ES-I3 (cell line): ENCODE results near the gene MYCBP.

Experiments used
- H3K36me3 ChIP-seq: 2 replicates; pipeline ENCODE4 v1.6.1; 2013; ENCODE audit warnings: mild to moderate bottlenecking, low read length, control low read depth, moderate library complexity; ENCODE audit not compliant: insufficient read depth
- H3K4me1 ChIP-seq: 2 replicates; pipeline ENCODE4 v1.6.1; 2013; ENCODE audit warnings: mild to moderate bottlenecking, control low read depth, low read length; ENCODE audit not compliant: insufficient read depth
- H3K9ac ChIP-seq: 2 replicates; pipeline ENCODE4 v1.6.1; 2013; ENCODE audit warnings: low read depth, mild to moderate bottlenecking, low read length, moderate library complexity
- H3K9me3 ChIP-seq: 2 replicates; pipeline ENCODE4 v1.6.1; 2013; ENCODE audit warnings: mild to moderate bottlenecking, low read length, moderate library complexity; ENCODE audit not compliant: control insufficient read depth, insufficient read depth

The MYCBP gene

GRCh38 chr1:38888423-38889333 lies 15.5 kb upstream of the MYCBP start:
- Histone ChIP-seq H3K36me3 (no peaks in the 10 kb centered on the region; the same call in 1 of the 2 replicates), H3K9ac (no peak overlapping the region), H3K9me3 (no peaks in the 10 kb centered on the region), H3K4me1 (no peaks in the 10 kb centered on the region)

GRCh38 chr1:38885092-38885491 lies 11.9 kb upstream of the MYCBP start:
- no peaks in the 10 kb centered on the region; the same call in 1 of the 2 replicates for H3K36me3 ChIP-seq
- no peaks in the 10 kb centered on the region for H3K9me3 ChIP-seq
- no peaks in the 10 kb centered on the region for H3K4me1 ChIP-seq
- H3K9ac ChIP-seq, result no peak overlapping the region

- Histone ChIP-seq H3K36me3 (no peaks in the 10 kb centered on the region; the same call in 1 of the 2 replicates), H3K9me3 (no peaks in the 10 kb centered on the region), H3K4me1 (no peaks in the 10 kb centered on the region), H3K9ac (no peak within 1 kb of the TSS)
Measured at GRCh38 chr1:38881487-38881886, 8.3 kb upstream of the MYCBP start, which contains the start of gene GJA9. Gene GJA9 (minus strand): TSS chr1:38881587. CDS start chr1:38876098, 5,489 bp downstream.

GRCh38 chr1:38875811-38876210 lies 2.7 kb upstream of the MYCBP start:
- Histone ChIP-seq H3K4me1 (no peaks in the 10 kb centered on the region), H3K9ac (no peak overlapping the region), H3K9me3 (no peaks in the 10 kb centered on the region), H3K36me3 (no peaks in the 10 kb centered on the region)

- H3K9ac ChIP-seq, result peak overlapping the region; percentile 88
Measured at GRCh38 chr1:38872401-38873026, 634 bp downstream of the MYCBP start.

GRCh38 chr1:38870996-38871395 lies 2.2 kb downstream of the MYCBP start:
- H3K9ac ChIP-seq, result no peak overlapping the region
- no peaks in the 10 kb centered on the region for H3K9me3 ChIP-seq
- no peaks in the 10 kb centered on the region for H3K4me1 ChIP-seq
- no peaks in the 10 kb centered on the region for H3K36me3 ChIP-seq

More at GRCh38 chr1:38872401-38873026, 634 bp downstream of the MYCBP start:
- Histone ChIP-seq H3K4me1 (no peaks in the 10 kb centered on the region), H3K36me3 (no peaks in the 10 kb centered on the region), H3K9me3 (no peaks in the 10 kb centered on the region)

- H3K36me3 ChIP-seq, result peaks cover 6% of the 10 kb centered on the region; the same call in 1 of the 2 replicates
- no peak overlapping the region for H3K9ac ChIP-seq
- no peaks in the 10 kb centered on the region for H3K4me1 ChIP-seq
- no peaks in the 10 kb centered on the region for H3K9me3 ChIP-seq
Measured at GRCh38 chr1:38867208-38867607, 5.9 kb downstream of the MYCBP start.

GRCh38 chr1:38865112-38865715 lies 7.9 kb downstream of the MYCBP start:
- Histone ChIP-seq H3K36me3 (peaks cover 6% of the 10 kb centered on the region; the same call in 1 of the 2 replicates), H3K9ac (no peak overlapping the region), H3K9me3 (no peaks in the 10 kb centered on the region), H3K4me1 (no peaks in the 10 kb centered on the region)

- Histone ChIP-seq H3K36me3 (peaks cover 8% of the 10 kb centered on the region; the same call in 1 of the 2 replicates), H3K4me1 (no peaks in the 10 kb centered on the region), H3K9me3 (no peaks in the 10 kb centered on the region), H3K9ac (peak overlapping the region; percentile 91)
Measured at GRCh38 chr1:38860454-38860795, 12.7 kb downstream of the MYCBP start.

GRCh38 chr1:38859561-38860453 lies 13.3 kb downstream of the MYCBP start, which contains the start of gene RRAGC:
Gene RRAGC (minus strand): TSS chr1:38859772. CDS start chr1:38859646, 126 bp downstream.
- H3K36me3 ChIP-seq, result peaks cover 10% of the 10 kb centered on the region; the same call in 1 of the 2 replicates
- H3K4me1 ChIP-seq, result no peaks in the 10 kb centered on the region
- H3K9me3 ChIP-seq, result no peaks in the 10 kb centered on the region

GRCh38 chr1:38858833-38859560 lies 14.2 kb downstream of the MYCBP start:
- H3K4me1 ChIP-seq, result no peaks in the 10 kb centered on the region
- H3K36me3 ChIP-seq, result peaks cover 15% of the 10 kb centered on the region; the same call in 1 of the 2 replicates
- H3K9me3 ChIP-seq, result no peaks in the 10 kb centered on the region
- peak overlapping the region; percentile 79 for H3K9ac ChIP-seq

More at GRCh38 chr1:38859561-38860453, 13.3 kb downstream of the MYCBP start, which contains the start of gene RRAGC:
- peak within 1 kb of the TSS; percentile 91 for H3K9ac ChIP-seq

- no peaks in the 10 kb centered on the region for H3K4me1 ChIP-seq
- peaks cover 15% of the 10 kb centered on the region for H3K36me3 ChIP-seq
- no peak overlapping the region for H3K9ac ChIP-seq
- no peaks in the 10 kb centered on the region for H3K9me3 ChIP-seq
Measured at GRCh38 chr1:38852780-38853179, 20.4 kb downstream of the MYCBP start.

GRCh38 chr1:38848071-38848470 lies 25.1 kb downstream of the MYCBP start:
- no peak overlapping the region for H3K9ac ChIP-seq
- no peaks in the 10 kb centered on the region; the same call in 1 of the 2 replicates for H3K36me3 ChIP-seq
- H3K4me1 ChIP-seq, result no peaks in the 10 kb centered on the region
- no peaks in the 10 kb centered on the region for H3K9me3 ChIP-seq
